SHP77 treated with DMSO at 0.1 percent for 48 hours (cell line): ENCODE results near the gene MREG.
"Not testable (repeated sequence)": the region's sequence is repeated elsewhere in the genome, so short reads cannot be mapped to it uniquely, and the experiment has no call there.

ENCODE experiments used
- DNase-seq: peaks from one replicate; lab custom pipeline; 2025; lab: John Stamatoyannopoulos, UW

MREG gene

GRCh38 chr2:215958257-215958656 is 55.1 kb downstream of the MREG start:
- DNase-seq = no peak

GRCh38 chr2:215957354-215958122 is 55.8 kb downstream of the MREG start:
- not testable (repeated sequence) for DNase-seq

- no peak for DNase-seq
These were observed 60.3 kb downstream of the MREG start for GRCh38 chr2:215952860-215953637.

GRCh38 chr2:215951558-215951957 is 61.8 kb downstream of the MREG start:
- no peak for DNase-seq

- no peak for DNase-seq
These were observed 63.4 kb downstream of the MREG start for GRCh38 chr2:215949991-215950404.

GRCh38 chr2:215948051-215948450 is 65.3 kb downstream of the MREG start:
- no peak for DNase-seq

- DNase-seq = no peak
These were observed 66.8 kb downstream of the MREG start for GRCh38 chr2:215946586-215946985.

GRCh38 chr2:215942194-215942593 is 71.2 kb downstream of the MREG start:
- no peak for DNase-seq

GRCh38 chr2:215941726-215942125 is 71.6 kb downstream of the MREG start:
- DNase-seq = no peak

- DNase-seq = no peak
These were observed 72.6 kb downstream of the MREG start for GRCh38 chr2:215940645-215941184.

- DNase-seq = no peak
These were observed 76.2 kb downstream of the MREG start for GRCh38 chr2:215937190-215937589.

GRCh38 chr2:215933151-215933550 is 80.2 kb downstream of the MREG start:
- no peak for DNase-seq

- peak; percentile 49 for DNase-seq
These were observed 82.0 kb downstream of the MREG start for GRCh38 chr2:215931256-215931903.

GRCh38 chr2:215930505-215931253 is 82.7 kb downstream of the MREG start:
- DNase-seq = no peak

- DNase-seq = no peak
These were observed 83.6 kb downstream of the MREG start for GRCh38 chr2:215929602-215930335.

- DNase-seq = no peak
These were observed 85.3 kb downstream of the MREG start for GRCh38 chr2:215928086-215928485.

GRCh38 chr2:215926992-215927391 is 86.4 kb downstream of the MREG start:
- DNase-seq = not testable (repeated sequence)

GRCh38 chr2:215921895-215922294 is 91.5 kb downstream of the MREG start:
- DNase-seq = no peak

GRCh38 chr2:215920244-215921100 is 92.9 kb downstream of the MREG start:
- DNase-seq = peak; percentile 67

- DNase-seq = no peak
These were observed 93.6 kb downstream of the MREG start for GRCh38 chr2:215919624-215920243.
